ENCODE measurements around the gene SCMH1. TPM values are rescaled to one million over a fixed set of nuclear protein-coding genes. Genes with fewer than 3 reads are reported as not detected.
A peak's percentile ranks its signal among the peaks of the same experiment; 100 is the strongest.

SCMH1 gene
- total and polyA plus RNA-seq, 2 experiments from 2014 or later, result 15.0 to 19.4 TPM

- TF ChIP-seq JUNB (IDR thresholded peaks at IDR 0.05; ENCODE audit: unreplicated experiment), result no peak
- TF ChIP-seq, protein P1, sequence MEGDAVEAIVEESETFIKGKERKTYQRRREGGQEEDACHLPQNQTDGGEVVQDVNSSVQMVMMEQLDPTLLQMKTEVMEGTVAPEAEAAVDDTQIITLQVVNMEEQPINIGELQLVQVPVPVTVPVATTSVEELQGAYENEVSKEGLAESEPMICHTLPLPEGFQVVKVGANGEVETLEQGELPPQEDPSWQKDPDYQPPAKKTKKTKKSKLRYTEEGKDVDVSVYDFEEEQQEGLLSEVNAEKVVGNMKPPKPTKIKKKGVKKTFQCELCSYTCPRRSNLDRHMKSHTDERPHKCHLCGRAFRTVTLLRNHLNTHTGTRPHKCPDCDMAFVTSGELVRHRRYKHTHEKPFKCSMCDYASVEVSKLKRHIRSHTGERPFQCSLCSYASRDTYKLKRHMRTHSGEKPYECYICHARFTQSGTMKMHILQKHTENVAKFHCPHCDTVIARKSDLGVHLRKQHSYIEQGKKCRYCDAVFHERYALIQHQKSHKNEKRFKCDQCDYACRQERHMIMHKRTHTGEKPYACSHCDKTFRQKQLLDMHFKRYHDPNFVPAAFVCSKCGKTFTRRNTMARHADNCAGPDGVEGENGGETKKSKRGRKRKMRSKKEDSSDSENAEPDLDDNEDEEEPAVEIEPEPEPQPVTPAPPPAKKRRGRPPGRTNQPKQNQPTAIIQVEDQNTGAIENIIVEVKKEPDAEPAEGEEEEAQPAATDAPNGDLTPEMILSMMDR (conservative IDR thresholded peaks at IDR 0.05; ENCODE audit: low read depth in 2 of 2), result no peak
- TF ChIP-seq NANOG (IDR thresholded peaks at IDR 0.05; ENCODE audit: borderline replicate concordance), result no peak
- no peak for TF ChIP-seq CREB1 (CRISPR knock-in tag; IDR thresholded peaks at IDR 0.05; ENCODE audit: low read depth)
- TF ChIP-seq EZH2 (IDR thresholded peaks at IDR 0.05; ENCODE audit: low read depth, unreplicated experiment), result no peak
- TF ChIP-seq ZNF331 (CRISPR knock-in tag; IDR thresholded peaks at IDR 0.05; ENCODE audit: low read depth), result no peak
- TF ChIP-seq, protein P2, sequence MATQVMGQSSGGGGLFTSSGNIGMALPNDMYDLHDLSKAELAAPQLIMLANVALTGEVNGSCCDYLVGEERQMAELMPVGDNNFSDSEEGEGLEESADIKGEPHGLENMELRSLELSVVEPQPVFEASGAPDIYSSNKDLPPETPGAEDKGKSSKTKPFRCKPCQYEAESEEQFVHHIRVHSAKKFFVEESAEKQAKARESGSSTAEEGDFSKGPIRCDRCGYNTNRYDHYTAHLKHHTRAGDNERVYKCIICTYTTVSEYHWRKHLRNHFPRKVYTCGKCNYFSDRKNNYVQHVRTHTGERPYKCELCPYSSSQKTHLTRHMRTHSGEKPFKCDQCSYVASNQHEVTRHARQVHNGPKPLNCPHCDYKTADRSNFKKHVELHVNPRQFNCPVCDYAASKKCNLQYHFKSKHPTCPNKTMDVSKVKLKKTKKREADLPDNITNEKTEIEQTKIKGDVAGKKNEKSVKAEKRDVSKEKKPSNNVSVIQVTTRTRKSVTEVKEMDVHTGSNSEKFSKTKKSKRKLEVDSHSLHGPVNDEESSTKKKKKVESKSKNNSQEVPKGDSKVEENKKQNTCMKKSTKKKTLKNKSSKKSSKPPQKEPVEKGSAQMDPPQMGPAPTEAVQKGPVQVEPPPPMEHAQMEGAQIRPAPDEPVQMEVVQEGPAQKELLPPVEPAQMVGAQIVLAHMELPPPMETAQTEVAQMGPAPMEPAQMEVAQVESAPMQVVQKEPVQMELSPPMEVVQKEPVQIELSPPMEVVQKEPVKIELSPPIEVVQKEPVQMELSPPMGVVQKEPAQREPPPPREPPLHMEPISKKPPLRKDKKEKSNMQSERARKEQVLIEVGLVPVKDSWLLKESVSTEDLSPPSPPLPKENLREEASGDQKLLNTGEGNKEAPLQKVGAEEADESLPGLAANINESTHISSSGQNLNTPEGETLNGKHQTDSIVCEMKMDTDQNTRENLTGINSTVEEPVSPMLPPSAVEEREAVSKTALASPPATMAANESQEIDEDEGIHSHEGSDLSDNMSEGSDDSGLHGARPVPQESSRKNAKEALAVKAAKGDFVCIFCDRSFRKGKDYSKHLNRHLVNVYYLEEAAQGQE (IDR thresholded peaks at IDR 0.05; ENCODE audit: unreplicated experiment), result no peak
- TF ChIP-seq, protein P3, sequence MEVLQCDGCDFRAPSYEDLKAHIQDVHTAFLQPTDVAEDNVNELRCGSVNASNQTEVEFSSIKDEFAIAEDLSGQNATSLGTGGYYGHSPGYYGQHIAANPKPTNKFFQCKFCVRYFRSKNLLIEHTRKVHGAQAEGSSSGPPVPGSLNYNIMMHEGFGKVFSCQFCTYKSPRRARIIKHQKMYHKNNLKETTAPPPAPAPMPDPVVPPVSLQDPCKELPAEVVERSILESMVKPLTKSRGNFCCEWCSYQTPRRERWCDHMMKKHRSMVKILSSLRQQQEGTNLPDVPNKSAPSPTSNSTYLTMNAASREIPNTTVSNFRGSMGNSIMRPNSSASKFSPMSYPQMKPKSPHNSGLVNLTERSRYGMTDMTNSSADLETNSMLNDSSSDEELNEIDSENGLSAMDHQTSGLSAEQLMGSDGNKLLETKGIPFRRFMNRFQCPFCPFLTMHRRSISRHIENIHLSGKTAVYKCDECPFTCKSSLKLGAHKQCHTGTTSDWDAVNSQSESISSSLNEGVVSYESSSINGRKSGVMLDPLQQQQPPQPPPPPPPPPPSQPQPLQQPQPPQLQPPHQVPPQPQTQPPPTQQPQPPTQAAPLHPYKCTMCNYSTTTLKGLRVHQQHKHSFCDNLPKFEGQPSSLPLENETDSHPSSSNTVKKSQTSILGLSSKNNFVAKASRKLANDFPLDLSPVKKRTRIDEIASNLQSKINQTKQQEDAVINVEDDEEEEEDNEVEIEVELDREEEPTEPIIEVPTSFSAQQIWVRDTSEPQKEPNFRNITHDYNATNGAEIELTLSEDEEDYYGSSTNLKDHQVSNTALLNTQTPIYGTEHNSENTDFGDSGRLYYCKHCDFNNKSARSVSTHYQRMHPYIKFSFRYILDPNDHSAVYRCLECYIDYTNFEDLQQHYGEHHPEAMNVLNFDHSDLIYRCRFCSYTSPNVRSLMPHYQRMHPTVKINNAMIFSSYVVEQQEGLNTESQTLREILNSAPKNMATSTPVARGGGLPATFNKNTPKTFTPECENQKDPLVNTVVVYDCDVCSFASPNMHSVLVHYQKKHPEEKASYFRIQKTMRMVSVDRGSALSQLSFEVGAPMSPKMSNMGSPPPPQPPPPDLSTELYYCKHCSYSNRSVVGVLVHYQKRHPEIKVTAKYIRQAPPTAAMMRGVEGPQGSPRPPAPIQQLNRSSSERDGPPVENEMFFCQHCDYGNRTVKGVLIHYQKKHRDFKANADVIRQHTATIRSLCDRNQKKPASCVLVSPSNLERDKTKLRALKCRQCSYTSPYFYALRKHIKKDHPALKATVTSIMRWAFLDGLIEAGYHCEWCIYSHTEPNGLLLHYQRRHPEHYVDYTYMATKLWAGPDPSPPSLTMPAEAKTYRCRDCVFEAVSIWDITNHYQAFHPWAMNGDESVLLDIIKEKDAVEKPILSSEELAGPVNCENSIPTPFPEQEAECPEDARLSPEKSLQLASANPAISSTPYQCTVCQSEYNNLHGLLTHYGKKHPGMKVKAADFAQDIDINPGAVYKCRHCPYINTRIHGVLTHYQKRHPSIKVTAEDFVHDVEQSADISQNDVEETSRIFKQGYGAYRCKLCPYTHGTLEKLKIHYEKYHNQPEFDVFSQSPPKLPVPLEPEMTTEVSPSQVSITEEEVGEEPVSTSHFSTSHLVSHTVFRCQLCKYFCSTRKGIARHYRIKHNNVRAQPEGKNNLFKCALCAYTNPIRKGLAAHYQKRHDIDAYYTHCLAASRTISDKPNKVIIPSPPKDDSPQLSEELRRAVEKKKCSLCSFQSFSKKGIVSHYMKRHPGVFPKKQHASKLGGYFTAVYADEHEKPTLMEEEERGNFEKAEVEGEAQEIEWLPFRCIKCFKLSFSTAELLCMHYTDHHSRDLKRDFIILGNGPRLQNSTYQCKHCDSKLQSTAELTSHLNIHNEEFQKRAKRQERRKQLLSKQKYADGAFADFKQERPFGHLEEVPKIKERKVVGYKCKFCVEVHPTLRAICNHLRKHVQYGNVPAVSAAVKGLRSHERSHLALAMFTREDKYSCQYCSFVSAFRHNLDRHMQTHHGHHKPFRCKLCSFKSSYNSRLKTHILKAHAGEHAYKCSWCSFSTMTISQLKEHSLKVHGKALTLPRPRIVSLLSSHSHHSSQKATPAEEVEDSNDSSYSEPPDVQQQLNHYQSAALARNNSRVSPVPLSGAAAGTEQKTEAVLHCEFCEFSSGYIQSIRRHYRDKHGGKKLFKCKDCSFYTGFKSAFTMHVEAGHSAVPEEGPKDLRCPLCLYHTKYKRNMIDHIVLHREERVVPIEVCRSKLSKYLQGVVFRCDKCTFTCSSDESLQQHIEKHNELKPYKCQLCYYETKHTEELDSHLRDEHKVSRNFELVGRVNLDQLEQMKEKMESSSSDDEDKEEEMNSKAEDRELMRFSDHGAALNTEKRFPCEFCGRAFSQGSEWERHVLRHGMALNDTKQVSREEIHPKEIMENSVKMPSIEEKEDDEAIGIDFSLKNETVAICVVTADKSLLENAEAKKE (CRISPR knock-in tag; IDR thresholded peaks at IDR 0.05), result no peak
- no peak for TF ChIP-seq POLR2AphosphoS5 (IDR thresholded peaks at IDR 0.05; ENCODE audit: low read depth)
- TF ChIP-seq EZH2phosphoT487 (IDR thresholded peaks at IDR 0.05; ENCODE audit: unreplicated experiment), result no peak
- H3K4me1 Mint-ChIP-seq, result peaks cover 7% of the 10 kb centered on the region
- H2AFZ ChIP-seq, result peak overlapping the region; percentile 43; the same call in 1 of the 2 replicates
- no peaks in the 10 kb centered on the region for H3K9me3 Mint-ChIP-seq
- H3K27me3 ChIP-seq (ENCODE audit: insufficient read depth), result peaks cover 17% of the 10 kb centered on the region
- no peak overlapping the region for H3K4me3 Mint-ChIP-seq
- no peak overlapping the region for H3K4me3 ChIP-seq
- no peaks in the 10 kb centered on the region for H4K20me1 ChIP-seq (replicated peaks; ENCODE audit: insufficient read depth)
- H3K36me3 Mint-ChIP-seq (ENCODE audit: low read depth), result no peaks in the 10 kb centered on the region
- H3F3A ChIP-seq (replicated peaks; ENCODE audit: low read depth), result 0 out of 2 replicates have a peak, but pooled peaks cover 5% of the 10 kb centered on the region
- no peak for ATAC-seq
- H3K27ac ChIP-seq (ENCODE audit: low read depth), result no peak overlapping the region
- H3K4me2 ChIP-seq, result no peak overlapping the region
- H3K9me2 ChIP-seq (ENCODE audit: insufficient read depth), result no peaks in the 10 kb centered on the region
- H3K4me1 ChIP-seq (ENCODE audit: insufficient read depth), result peaks cover 6% of the 10 kb centered on the region
- no peaks in the 10 kb centered on the region for H3K79me2 ChIP-seq (replicated peaks; ENCODE audit: insufficient read depth)
- H3K27me3 Mint-ChIP-seq (ENCODE audit: insufficient read depth, low read depth, poor library complexity), result peaks cover 5% of the 10 kb centered on the region
- H3K36me3 ChIP-seq (ENCODE audit: insufficient read depth), result no peaks in the 10 kb centered on the region
- DNase-seq (ENCODE audit: low spot score), result no peak
- H3K27ac Mint-ChIP-seq, result no peak overlapping the region
These were observed 4.5 kb upstream of the SCMH1 start for GRCh38 chr1:41246568-41246967.
